HepG2 (cell line): ENCODE data around the gene MORN1. TPM values are rescaled to one million over a fixed set of nuclear protein-coding genes. Genes with fewer than 3 reads are reported as not detected.
A peak's percentile ranks its signal among the peaks of the same experiment; 100 is the strongest.

Source experiments
- CBX1 ChIP-seq: IDR thresholded peaks from one replicate; pipeline ENCODE4 v1.6.1; 2016; ENCODE audit warnings: antibody characterized with exemption, low read depth
- CBX5 ChIP-seq: sonication (generic); formaldehyde crosslinking; IDR thresholded peaks from 2 replicates; pipeline ENCODE4 v1.4.0; 2020; ENCODE audit warnings: missing genetic modification reagents, borderline replicate concordance
- CHCHD3 ChIP-seq: sonication (generic); formaldehyde crosslinking; IDR thresholded peaks from 2 replicates; pipeline ENCODE4 v1.8.0; 2022; ENCODE audit warnings: mild to moderate bottlenecking, missing genetic modification reagents, moderate library complexity
- CTCF ChIP-seq: sonication (generic); formaldehyde crosslinking; IDR thresholded peaks from 2 replicates; pipeline ENCODE4 v1.5.0; 2020; ENCODE audit warnings: mild to moderate bottlenecking, missing genetic modification reagents, moderate library complexity
- EEA1 ChIP-seq: sonication (generic); formaldehyde crosslinking; IDR thresholded peaks from 2 replicates; pipeline ENCODE4 v1.5.1; 2020; ENCODE audit warnings: mild to moderate bottlenecking, missing genetic modification reagents, borderline replicate concordance
- FOXA3 ChIP-seq: IDR thresholded peaks from 2 replicates; pipeline ENCODE4 v1.6.1; 2016; ENCODE audit warnings: missing genetic modification reagents, missing compliant biosample characterization
- FOXJ3 ChIP-seq: sonication (generic); formaldehyde crosslinking; IDR thresholded peaks from 2 replicates; pipeline ENCODE4 v1.4.0; 2020; ENCODE audit warnings: missing genetic modification reagents, mild to moderate bottlenecking, borderline replicate concordance
- KAT2B ChIP-seq: fragments of 150-350 bp; IDR thresholded peaks from 2 replicates; pipeline ENCODE4 v1.6.1; 2014; ENCODE audit warnings: low read depth, low read length, borderline replicate concordance
- NR2F1 ChIP-seq, 2 experiments: fragments of 450-650 bp in 1 of 2; formaldehyde crosslinking in 1 of 2; IDR thresholded peaks; 2 replicates each; pipeline versions ENCODE4 v1.5.0 to v1.6.1; 2016 to 2020; ENCODE audit warnings: mild to moderate bottlenecking in 1 of 2, missing compliant biosample characterization in 1 of 2, missing genetic modification reagents in 1 of 2, moderate library complexity in 1 of 2
- PHF8 ChIP-seq: sonication (generic); formaldehyde crosslinking; IDR thresholded peaks from 2 replicates; pipeline ENCODE4 v1.5.0; 2020; ENCODE audit warnings: missing genetic modification reagents
- TCF7L2 ChIP-seq: IDR thresholded peaks from 2 replicates; pipeline ENCODE4 v1.6.1; 2011; ENCODE audit warnings: mild to moderate bottlenecking, low read depth, low read length, moderate library complexity
- TEF ChIP-seq: sonication (generic); formaldehyde crosslinking; IDR thresholded peaks from 2 replicates; pipeline ENCODE4 v1.5.0; 2020; ENCODE audit warnings: missing genetic modification reagents
- TOE1 ChIP-seq: sonication (generic); formaldehyde crosslinking; IDR thresholded peaks from 2 replicates; pipeline ENCODE4 v1.4.0; 2020; ENCODE audit warnings: mild to moderate bottlenecking, missing genetic modification reagents
- USF2 ChIP-seq, 2 experiments: sonication (generic) in 1 of 2; formaldehyde crosslinking in 1 of 2; IDR thresholded peaks; 2 replicates each; pipeline versions ENCODE4 v1.5.1 to v1.6.1; 2011 to 2020; ENCODE audit warnings: borderline replicate concordance in 1 of 2, low read depth in 1 of 2, low read length in 1 of 2, mild to moderate bottlenecking in 1 of 2, missing genetic modification reagents in 1 of 2, moderate library complexity in 1 of 2
- ZBTB10 ChIP-seq: sonication (generic); formaldehyde crosslinking; IDR thresholded peaks from 2 replicates; pipeline ENCODE4 v1.4.0; 2020; ENCODE audit warnings: missing genetic modification reagents, borderline replicate concordance
- ZFP37 ChIP-seq: sonication (generic); formaldehyde crosslinking; IDR thresholded peaks from 2 replicates; pipeline ENCODE4 v1.4.0; 2020; ENCODE audit warnings: missing genetic modification reagents, borderline replicate concordance
- ZNF362 ChIP-seq: sonication (generic); formaldehyde crosslinking; IDR thresholded peaks from 2 replicates; pipeline ENCODE4 v1.4.0; 2020; ENCODE audit warnings: missing genetic modification reagents, mild to moderate bottlenecking, borderline replicate concordance
- ZNF484 ChIP-seq: sonication (generic); formaldehyde crosslinking; IDR thresholded peaks from 2 replicates; pipeline ENCODE4 v1.5.1; 2020; ENCODE audit warnings: mild to moderate bottlenecking, low read depth, missing genetic modification reagents, borderline replicate concordance
- ZNF550 ChIP-seq: sonication (generic); formaldehyde crosslinking; IDR thresholded peaks from 2 replicates; pipeline ENCODE4 v1.4.0; 2020; ENCODE audit warnings: mild to moderate bottlenecking, missing genetic modification reagents, borderline replicate concordance
- ZNF777 ChIP-seq: sonication (generic); formaldehyde crosslinking; IDR thresholded peaks from 2 replicates; pipeline ENCODE4 v1.4.0; 2020; ENCODE audit warnings: missing genetic modification reagents
- ZSCAN25 ChIP-seq: sonication (generic); formaldehyde crosslinking; IDR thresholded peaks from 2 replicates; pipeline ENCODE4 v1.8.0; 2022; ENCODE audit warnings: mild to moderate bottlenecking, missing genetic modification reagents
- polyA plus RNA-seq, 8 experiments: library from polyadenylated mRNA; depleted of rRNA in 3 of 8; stranded (reverse) in 7 of 8; unstranded in 1 of 8; fragments of >200 nt; fragmentation: Illumina TruSeq in 4 of 8; extraction: Trizol in 4 of 8; gene quantifications; 2 replicates each; pipeline versions ENCODE4 v1.2.1 to v1.2.3, GENCODE V29; 2011 to 2016; ENCODE audit warnings: low read depth in 4 of 8, missing spikeins in 1 of 8, mixed read lengths in 1 of 8; ENCODE audit not compliant: insufficient read depth in 1 of 8
- total RNA-seq, 5 experiments: library from RNA; depleted of rRNA; stranded (reverse); fragments of >200 nt; fragmentation: Illumina TruSeq; extraction: Trizol; gene quantifications; 2 replicates each; pipeline ENCODE4 v1.2.3, GENCODE V29; 2016; ENCODE audit warnings: low read depth in 1 of 5

MORN1 gene
- total and polyA plus RNA-seq, 2 of the 13 experiments (the other 11 are each of a cell fraction or from before 2014, with no cell fraction given), result 3.1 to 6.5 TPM

- TF ChIP-seq ZNF362 (CRISPR knock-in tag) (no peak), CBX1 (no peak), KAT2B (no peak), EEA1 (CRISPR knock-in tag) (peak; percentile 3; the same call in 1 of the 2 replicates), ZBTB10 (CRISPR knock-in tag) (0 out of 2 replicates have a peak, but pooled peaks have one; percentile 47), ZNF777 (CRISPR knock-in tag) (no peak; the same call in none of the 2 replicates), TCF7L2 (no peak), FOXJ3 (CRISPR knock-in tag) (no peak), TEF (CRISPR knock-in tag) (no peak), TOE1 (no peak), CHCHD3 (no peak), CBX5 (CRISPR knock-in tag) (no peak), NR2F1 (CRISPR knock-in tag; IDR thresholded peaks at IDR 0.05) (no peak), USF2 (IDR thresholded peaks at IDR 0.05; ENCODE audit: low read depth, low read length) (no peak), USF2 (CRISPR knock-in tag; IDR thresholded peaks at IDR 0.05; ENCODE audit: borderline replicate concordance) (no peak), PHF8 (peak; percentile 45; the same call in 1 of the 2 replicates), ZNF550 (CRISPR knock-in tag) (no peak), ZNF484 (no peak), ZSCAN25 (CRISPR knock-in tag) (0 out of 2 replicates have a peak, but pooled peaks have one; percentile 19), FOXA3 (CRISPR knock-in tag) (peak; percentile 14; the same call in 1 of the 2 replicates), CTCF (no peak; the same call in 1 of the 2 replicates), ZFP37 (CRISPR knock-in tag) (no peak)
Observed at GRCh38 chr1:2314273-2314802, 77.0 kb downstream of the MORN1 start (continued).
